HCT116 (cell line): ENCODE measurements around the gene MYO3B. TPM values are rescaled to one million over a fixed set of nuclear protein-coding genes. Genes with fewer than 3 reads are reported as not detected.

Experiments used
- ATAC-seq: fragments of 200-7000 bp; cut with Tn5 transposase; 2 replicates; pipeline ENCODE4 v1.9.1; 2020; ENCODE audit warnings: mild to moderate bottlenecking, moderate library complexity
- BruUV-seq: library from RNA; stranded (reverse); fragments of 400-500 nt; replicated peaks from 2 replicates; lab custom pipeline; 2021; lab: Mats Ljungman, UMichigan
- CTCF ChIA-PET: fragments of 300-600 bp; sonication (Branson Sonifier 250); formaldehyde crosslinking; loops from one replicate; lab custom pipeline; 2021; ENCODE audit warnings: antibody characterized with exemption; lab: Charles Lee
- POLR2A ChIA-PET: fragments of 300-600, 350-600 bp; sonication (Branson Sonifier 250); formaldehyde crosslinking; loops from one replicate; lab custom pipeline; 2021; ENCODE audit warnings: antibody characterized with exemption; lab: Charles Lee
- RAD21 ChIA-PET, 2 experiments: fragments of 300-600 bp; sonication (Branson Sonifier 250); formaldehyde crosslinking; loops; one replicate each; lab custom pipeline; 2023; ENCODE audit warnings: low total read pairs in 2 of 2; ENCODE audit not compliant: uncharacterized antibody in 2 of 2, unreplicated experiment in 2 of 2, low non-redundant PET in 1 of 2; lab: Charles Lee
- DNase-seq: peaks from one replicate; pipeline ENCODE4 v3.0.0-alpha.2; 2010; ENCODE audit warnings: low read depth, low spot score
- H2AFZ ChIP-seq: fragments of 200-600 bp; shearing (Covaris generic), sonication (generic); 2 replicates; pipeline ENCODE4 v1.6.1; 2017; ENCODE audit warnings: low read depth, mixed run types, mixed read lengths, antibody characterized with exemption, low read length; ENCODE audit not compliant: poor library complexity, severe bottlenecking
- H3K27ac ChIP-seq: 2 replicates; pipeline ENCODE4 v1.5.1; 2012; ENCODE audit warnings: low read depth, low read length
- H3K27me3 ChIP-seq: fragments of 200-600 bp; sonication (generic); 2 replicates; pipeline ENCODE4 v1.6.1; 2016; ENCODE audit warnings: mixed run types, low read length, mixed read lengths; ENCODE audit not compliant: insufficient read depth
- H3K36me3 ChIP-seq, 2 experiments: fragments of 200-500 bp in 1 of 2; fragments of 200-600 bp in 1 of 2; sonication (Bioruptor generic) in 1 of 2; sonication (generic) in 1 of 2; 2 replicates each; pipeline versions ENCODE4 v1.5.1 to v1.6.1; 2014 to 2016; ENCODE audit warnings: low read length in 2 of 2, inconsistent platforms in 1 of 2, mixed read lengths in 1 of 2, mixed run types in 1 of 2; ENCODE audit not compliant: insufficient read depth in 2 of 2, control insufficient read depth in 1 of 2
- H3K4me1 ChIP-seq, 2 experiments: fragments of 200-600 bp in 1 of 2; sonication (generic) in 1 of 2; 2 replicates each; pipeline versions ENCODE4 v1.5.1 to v1.6.1; 2012 to 2017; ENCODE audit warnings: low read length in 2 of 2, inconsistent platforms in 1 of 2, mild to moderate bottlenecking in 1 of 2, mixed read lengths in 1 of 2, mixed run types in 1 of 2, moderate library complexity in 1 of 2; ENCODE audit not compliant: insufficient read depth in 2 of 2, control insufficient read depth in 1 of 2
- H3K4me2 ChIP-seq: fragments of 200-600 bp; sonication (generic); 2 replicates; pipeline ENCODE4 v1.6.1; 2017; ENCODE audit warnings: mixed run types, low read length, mixed read lengths
- H3K4me3 ChIP-seq, 2 experiments: fragments of 200-600 bp in 1 of 2; sonication (generic) in 1 of 2; replicated peaks in 1 of 2; 2 replicates each; pipeline ENCODE4 v1.5.1; 2011 to 2016; ENCODE audit warnings: low read length in 2 of 2, control low read depth in 1 of 2, low read depth in 1 of 2, mild to moderate bottlenecking in 1 of 2, mixed read lengths in 1 of 2, mixed run types in 1 of 2
- H3K79me2 ChIP-seq: fragments of 200-600 bp; sonication (generic); 2 replicates; pipeline ENCODE4 v1.6.1; 2017; ENCODE audit warnings: mild to moderate bottlenecking, mixed run types, low read length, moderate library complexity, mixed read lengths; ENCODE audit not compliant: insufficient read depth
- H3K9ac ChIP-seq: fragments of 200-600 bp; sonication (generic); 2 replicates; pipeline ENCODE4 v1.6.1; 2016; ENCODE audit warnings: low read length, mixed read lengths
- H3K9me2 ChIP-seq: fragments of 200-600 bp; sonication (generic), shearing (Covaris generic); 2 replicates; pipeline ENCODE4 v1.6.1; 2017; ENCODE audit warnings: mixed run types, mild to moderate bottlenecking, moderate library complexity; ENCODE audit not compliant: insufficient read depth
- H3K9me3 ChIP-seq, 2 experiments: fragments of 200-500 bp in 1 of 2; fragments of 200-600 bp in 1 of 2; sonication (Bioruptor generic) in 1 of 2; sonication (generic) in 1 of 2; 2 replicates each; pipeline ENCODE4 v1.6.1; 2014 to 2017; ENCODE audit warnings: low read length in 2 of 2, mixed read lengths in 2 of 2, inconsistent platforms in 1 of 2, low read depth in 1 of 2, mild to moderate bottlenecking in 1 of 2, mixed run types in 1 of 2, moderate library complexity in 1 of 2; ENCODE audit not compliant: control insufficient read depth in 1 of 2, insufficient read depth in 1 of 2
- H4K20me1 ChIP-seq: fragments of 200-600 bp; sonication (generic), shearing (Covaris generic); 2 replicates; pipeline ENCODE4 v1.6.1; 2017; ENCODE audit warnings: mixed run types, mild to moderate bottlenecking, moderate library complexity; ENCODE audit not compliant: insufficient read depth
- CEBPB ChIP-seq: IDR thresholded peaks from 2 replicates; pipeline ENCODE4 v1.6.1; 2012; ENCODE audit warnings: low read depth
- ELF1 ChIP-seq: IDR thresholded peaks from 2 replicates; pipeline ENCODE4 v1.6.1; 2012; ENCODE audit warnings: low read depth, borderline replicate concordance
- FOSL1 ChIP-seq: IDR thresholded peaks from 2 replicates; pipeline ENCODE4 v1.6.1; 2012; ENCODE audit warnings: low read depth
- JUND ChIP-seq: IDR thresholded peaks from 2 replicates; pipeline ENCODE4 v1.6.1; 2012
- RAD21 ChIP-seq: IDR thresholded peaks from 2 replicates; pipeline ENCODE4 v1.6.1; 2012; ENCODE audit warnings: low read depth, mild to moderate bottlenecking
- SIN3A ChIP-seq: IDR thresholded peaks from 2 replicates; pipeline ENCODE4 v1.6.1; 2012; ENCODE audit warnings: low read depth
- TCF7L2 ChIP-seq: IDR thresholded peaks from 2 replicates; pipeline ENCODE4 v1.7.0; 2011; ENCODE audit warnings: borderline replicate concordance, inconsistent platforms; ENCODE audit not compliant: insufficient read depth, insufficient read length; ENCODE audit errors: extremely low read depth
- intact Hi-C: fragments of 100-400 bp; cut with micrococcal nuclease; formaldehyde crosslinking; loops from 2 replicates; pipeline ENCODE4 v1.10.0; 2022
- total RNA-seq: library from RNA; stranded (reverse); gene quantifications from one replicate; pipeline ENCODE4 v1.2.1, GENCODE V29; 2021; ENCODE audit not compliant: unreplicated experiment
- TF ChIP-seq, protein P1 (sequence below): IDR thresholded peaks from 2 replicates; pipeline ENCODE4 v1.6.1; 2012; ENCODE audit warnings: low read depth
- TF ChIP-seq, protein P2 (sequence below), 3 experiments: fragments of 200-600 bp in 1 of 3; sonication (generic) in 1 of 3; IDR thresholded peaks in 2 of 3; conservative IDR thresholded peaks in 1 of 3; 2 replicates each; pipeline ENCODE4 v1.5.1; 2012 to 2017; ENCODE audit warnings: low read depth in 2 of 3, low read length in 2 of 3, antibody characterized with exemption in 1 of 3, borderline replicate concordance in 1 of 3, control low read depth in 1 of 3, mild to moderate bottlenecking in 1 of 3, mixed read lengths in 1 of 3, mixed run types in 1 of 3, moderate library complexity in 1 of 3; ENCODE audit not compliant: insufficient read depth in 1 of 3

The MYO3B gene
- total RNA-seq, 1 experiment from 2014 or later, result not detected

GRCh38 chr2:170521299-170521698, 343.4 kb downstream of the MYO3B start:
- RAD21 ChIA-PET, result no interaction called here
- Histone ChIP-seq H3K4me3 (no peak overlapping the region), H3K79me2 (no peaks in the 10 kb centered on the region)
- ATAC-seq, result no peak
- CTCF ChIA-PET, result interaction anchor here (1.2 kb wide), 1 partner anchor 8 kb away, joined by 3 read pairs; no protein-coding TSS in a partner anchor
- no peak for TF ChIP-seq TCF7L2
- TF ChIP-seq ELF1, result no peak
- TF ChIP-seq, protein P1, sequence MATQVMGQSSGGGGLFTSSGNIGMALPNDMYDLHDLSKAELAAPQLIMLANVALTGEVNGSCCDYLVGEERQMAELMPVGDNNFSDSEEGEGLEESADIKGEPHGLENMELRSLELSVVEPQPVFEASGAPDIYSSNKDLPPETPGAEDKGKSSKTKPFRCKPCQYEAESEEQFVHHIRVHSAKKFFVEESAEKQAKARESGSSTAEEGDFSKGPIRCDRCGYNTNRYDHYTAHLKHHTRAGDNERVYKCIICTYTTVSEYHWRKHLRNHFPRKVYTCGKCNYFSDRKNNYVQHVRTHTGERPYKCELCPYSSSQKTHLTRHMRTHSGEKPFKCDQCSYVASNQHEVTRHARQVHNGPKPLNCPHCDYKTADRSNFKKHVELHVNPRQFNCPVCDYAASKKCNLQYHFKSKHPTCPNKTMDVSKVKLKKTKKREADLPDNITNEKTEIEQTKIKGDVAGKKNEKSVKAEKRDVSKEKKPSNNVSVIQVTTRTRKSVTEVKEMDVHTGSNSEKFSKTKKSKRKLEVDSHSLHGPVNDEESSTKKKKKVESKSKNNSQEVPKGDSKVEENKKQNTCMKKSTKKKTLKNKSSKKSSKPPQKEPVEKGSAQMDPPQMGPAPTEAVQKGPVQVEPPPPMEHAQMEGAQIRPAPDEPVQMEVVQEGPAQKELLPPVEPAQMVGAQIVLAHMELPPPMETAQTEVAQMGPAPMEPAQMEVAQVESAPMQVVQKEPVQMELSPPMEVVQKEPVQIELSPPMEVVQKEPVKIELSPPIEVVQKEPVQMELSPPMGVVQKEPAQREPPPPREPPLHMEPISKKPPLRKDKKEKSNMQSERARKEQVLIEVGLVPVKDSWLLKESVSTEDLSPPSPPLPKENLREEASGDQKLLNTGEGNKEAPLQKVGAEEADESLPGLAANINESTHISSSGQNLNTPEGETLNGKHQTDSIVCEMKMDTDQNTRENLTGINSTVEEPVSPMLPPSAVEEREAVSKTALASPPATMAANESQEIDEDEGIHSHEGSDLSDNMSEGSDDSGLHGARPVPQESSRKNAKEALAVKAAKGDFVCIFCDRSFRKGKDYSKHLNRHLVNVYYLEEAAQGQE, result no peak
- TF ChIP-seq, protein P2, sequence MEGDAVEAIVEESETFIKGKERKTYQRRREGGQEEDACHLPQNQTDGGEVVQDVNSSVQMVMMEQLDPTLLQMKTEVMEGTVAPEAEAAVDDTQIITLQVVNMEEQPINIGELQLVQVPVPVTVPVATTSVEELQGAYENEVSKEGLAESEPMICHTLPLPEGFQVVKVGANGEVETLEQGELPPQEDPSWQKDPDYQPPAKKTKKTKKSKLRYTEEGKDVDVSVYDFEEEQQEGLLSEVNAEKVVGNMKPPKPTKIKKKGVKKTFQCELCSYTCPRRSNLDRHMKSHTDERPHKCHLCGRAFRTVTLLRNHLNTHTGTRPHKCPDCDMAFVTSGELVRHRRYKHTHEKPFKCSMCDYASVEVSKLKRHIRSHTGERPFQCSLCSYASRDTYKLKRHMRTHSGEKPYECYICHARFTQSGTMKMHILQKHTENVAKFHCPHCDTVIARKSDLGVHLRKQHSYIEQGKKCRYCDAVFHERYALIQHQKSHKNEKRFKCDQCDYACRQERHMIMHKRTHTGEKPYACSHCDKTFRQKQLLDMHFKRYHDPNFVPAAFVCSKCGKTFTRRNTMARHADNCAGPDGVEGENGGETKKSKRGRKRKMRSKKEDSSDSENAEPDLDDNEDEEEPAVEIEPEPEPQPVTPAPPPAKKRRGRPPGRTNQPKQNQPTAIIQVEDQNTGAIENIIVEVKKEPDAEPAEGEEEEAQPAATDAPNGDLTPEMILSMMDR (IDR thresholded peaks at IDR 0.05 in 2 of 3, conservative IDR thresholded peaks at IDR 0.05 in 1 of 3; ENCODE audit: borderline replicate concordance in 1 of 3, insufficient read depth in 1 of 3, low read depth in 2 of 3, low read length in 2 of 3), result no peak
- TF ChIP-seq RAD21, result no peak
- TF ChIP-seq JUND, result no peak
- TF ChIP-seq FOSL1, result no peak
- TF ChIP-seq CEBPB, result no peak
- TF ChIP-seq SIN3A, result no peak
- TF ChIP-seq, all 23 proteins: peak for 0
- H4K20me1 ChIP-seq, result no peaks in the 10 kb centered on the region
- no peaks in the 10 kb centered on the region for H3K9me2 ChIP-seq
- no peak overlapping the region for H3K27ac ChIP-seq
- no peak overlapping the region for H3K9ac ChIP-seq
- H3K9me3 ChIP-seq, result no peaks in the 10 kb centered on the region
- POLR2A ChIA-PET, result no interaction called here
- DNase-seq, result no peak
- intact Hi-C loops, result no loop called here
- BruUV-seq, result no TSS peak
- peaks cover 11 to 20% of the 10 kb centered on the region in 2 experiments; a peak in 3 of 4 replicates for H3K4me1 ChIP-seq
- H3K36me3 ChIP-seq, result no peaks in the 10 kb centered on the region
- H2AFZ ChIP-seq, result no peak overlapping the region
- no peak overlapping the region for H3K4me2 ChIP-seq
- no peaks in the 10 kb centered on the region for H3K27me3 ChIP-seq
